Measurements from ENCODE around the gene P2RX3.
"Not testable (repeated sequence)": the region's sequence is repeated elsewhere in the genome, so short reads cannot be mapped to it uniquely, and the experiment has no call there.

P2RX3 gene

DNA sequence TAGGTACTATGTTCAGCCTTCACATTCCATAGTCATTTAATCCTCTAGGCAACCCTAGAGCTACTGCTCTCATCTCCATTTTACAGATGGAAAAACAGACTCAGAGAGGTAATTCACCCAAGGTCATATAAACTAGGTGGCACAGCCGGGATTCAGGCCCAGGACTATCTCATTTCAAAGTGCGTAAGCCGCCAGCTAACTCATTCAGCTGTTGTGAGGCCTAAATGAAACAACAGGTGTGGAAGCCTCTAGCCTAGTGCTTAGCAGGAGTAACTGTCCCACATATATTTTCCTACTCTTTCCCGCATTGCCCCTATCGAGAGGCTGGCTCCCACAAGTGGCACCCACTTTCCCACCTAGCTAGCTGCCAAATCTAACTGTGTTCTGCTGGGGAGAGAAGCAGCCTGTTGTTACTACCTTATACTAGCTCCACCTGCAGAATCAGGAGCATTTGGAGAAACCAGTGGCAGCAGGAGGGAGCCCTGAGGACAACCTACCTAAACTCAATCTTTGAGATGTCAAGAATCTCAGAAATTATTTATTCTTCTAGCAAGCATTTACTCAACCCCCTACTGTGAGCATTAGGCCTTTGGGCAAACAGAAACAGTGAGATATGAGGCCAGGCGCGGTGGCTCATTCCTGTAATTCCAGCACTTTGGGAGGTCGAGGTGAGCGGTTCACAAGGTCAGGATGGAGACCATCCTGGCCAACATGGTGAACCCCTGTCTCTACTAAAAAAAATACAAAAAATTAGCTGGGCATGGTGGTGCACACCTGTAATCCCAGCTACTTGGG is 21.9 kb downstream of the P2RX3 start:
- TF ChIP-seq, protein P1, sequence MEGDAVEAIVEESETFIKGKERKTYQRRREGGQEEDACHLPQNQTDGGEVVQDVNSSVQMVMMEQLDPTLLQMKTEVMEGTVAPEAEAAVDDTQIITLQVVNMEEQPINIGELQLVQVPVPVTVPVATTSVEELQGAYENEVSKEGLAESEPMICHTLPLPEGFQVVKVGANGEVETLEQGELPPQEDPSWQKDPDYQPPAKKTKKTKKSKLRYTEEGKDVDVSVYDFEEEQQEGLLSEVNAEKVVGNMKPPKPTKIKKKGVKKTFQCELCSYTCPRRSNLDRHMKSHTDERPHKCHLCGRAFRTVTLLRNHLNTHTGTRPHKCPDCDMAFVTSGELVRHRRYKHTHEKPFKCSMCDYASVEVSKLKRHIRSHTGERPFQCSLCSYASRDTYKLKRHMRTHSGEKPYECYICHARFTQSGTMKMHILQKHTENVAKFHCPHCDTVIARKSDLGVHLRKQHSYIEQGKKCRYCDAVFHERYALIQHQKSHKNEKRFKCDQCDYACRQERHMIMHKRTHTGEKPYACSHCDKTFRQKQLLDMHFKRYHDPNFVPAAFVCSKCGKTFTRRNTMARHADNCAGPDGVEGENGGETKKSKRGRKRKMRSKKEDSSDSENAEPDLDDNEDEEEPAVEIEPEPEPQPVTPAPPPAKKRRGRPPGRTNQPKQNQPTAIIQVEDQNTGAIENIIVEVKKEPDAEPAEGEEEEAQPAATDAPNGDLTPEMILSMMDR (IDR thresholded peaks at IDR 0.05; ENCODE audit: extremely low read depth, insufficient read depth, missing control alignments) = no peak
- DNase-seq (ENCODE audit: low spot score) = no peak
- in situ Hi-C loops (cut with MboI; ENCODE audit: low pct_unique_long_range_greater_than_20kb, low sequenced_read_pairs, unreplicated experiment) = loop anchor here (25.0 kb wide), 2 partner anchors 152 to 277 kb away; partner anchors contain the start of genes SLC43A1 and YPEL4

DNA sequence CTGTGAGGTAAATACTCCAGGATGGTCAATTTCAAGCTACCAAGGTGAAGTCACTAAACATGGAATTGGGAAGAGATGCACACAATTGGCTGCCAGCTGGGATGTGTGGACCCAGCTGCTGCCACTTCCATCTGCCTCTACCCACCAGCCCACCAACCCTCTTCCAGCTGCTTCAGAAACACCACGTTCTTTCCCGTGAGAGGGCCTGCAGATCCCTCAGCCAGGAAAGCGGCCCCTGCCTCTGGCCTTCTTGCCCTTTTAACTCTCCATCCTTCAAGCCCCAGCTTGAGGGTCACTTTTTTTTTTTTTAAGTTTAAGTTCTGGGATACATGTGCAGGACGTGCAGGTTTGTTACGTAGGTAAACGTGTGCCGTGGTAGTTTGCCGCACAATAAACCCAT is 22.8 kb downstream of the P2RX3 start:
- in situ Hi-C loops (cut with MboI; ENCODE audit: low pct_unique_long_range_greater_than_20kb, low sequenced_read_pairs, unreplicated experiment) = loop anchor here (25.0 kb wide), 2 partner anchors 151 to 276 kb away; partner anchors contain the start of genes SLC43A1 and YPEL4
- TF ChIP-seq, protein P1 (IDR thresholded peaks at IDR 0.05; ENCODE audit: extremely low read depth, insufficient read depth, missing control alignments) = no peak
- DNase-seq (ENCODE audit: low spot score) = no peak

DNA sequence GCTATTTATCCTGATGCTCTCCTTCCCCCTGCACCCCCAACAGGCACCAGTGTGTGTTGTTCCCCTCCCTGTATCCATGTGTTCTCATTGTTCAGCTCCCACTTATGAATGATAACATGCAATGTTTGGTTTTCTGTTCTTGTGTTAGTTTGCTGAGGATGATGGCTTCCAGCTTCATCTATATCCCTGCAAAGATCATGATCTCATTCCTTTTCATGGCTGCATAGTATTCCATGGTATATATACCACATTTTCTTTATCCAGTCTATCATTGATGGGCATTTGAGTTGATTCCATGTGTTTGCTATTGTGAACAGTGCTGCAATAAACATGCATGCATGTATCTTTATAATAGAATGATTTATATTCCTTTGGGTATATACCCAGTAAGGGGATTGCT is 23.3 kb downstream of the P2RX3 start:
- in situ Hi-C loops (cut with MboI; ENCODE audit: low pct_unique_long_range_greater_than_20kb, low sequenced_read_pairs, unreplicated experiment) = loop anchor here (25.0 kb wide), 2 partner anchors 151 to 276 kb away; partner anchors contain the start of genes SLC43A1 and YPEL4
- not testable (repeated sequence) for DNase-seq (ENCODE audit: low spot score)

DNA sequence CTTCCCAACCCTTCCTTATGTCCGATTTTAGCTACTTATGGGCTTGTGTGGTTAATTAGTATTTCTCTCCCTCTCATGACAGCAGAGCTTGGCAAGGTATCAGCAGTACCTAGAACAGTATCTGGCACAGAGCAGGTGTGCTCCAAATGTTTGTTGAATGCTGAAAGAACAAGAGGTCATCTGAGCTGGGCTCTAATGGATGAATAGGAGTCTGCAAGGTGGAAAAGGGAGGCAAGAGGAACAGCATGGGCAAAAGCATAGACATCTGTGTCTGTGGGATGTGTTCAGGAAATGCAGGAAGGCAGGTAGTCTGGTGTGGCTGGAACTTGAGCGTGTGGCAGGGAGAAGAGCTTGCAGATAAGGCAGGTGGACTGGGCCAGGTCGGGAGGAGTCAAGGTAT is 23.8 kb downstream of the P2RX3 start:
- in situ Hi-C loops (cut with MboI; ENCODE audit: low pct_unique_long_range_greater_than_20kb, low sequenced_read_pairs, unreplicated experiment) = loop anchor here (25.0 kb wide), 2 partner anchors 150 to 275 kb away; partner anchors contain the start of genes SLC43A1 and YPEL4
- TF ChIP-seq, protein P1 (IDR thresholded peaks at IDR 0.05; ENCODE audit: extremely low read depth, insufficient read depth, missing control alignments) = no peak
- DNase-seq (ENCODE audit: low spot score) = no peak

DNA sequence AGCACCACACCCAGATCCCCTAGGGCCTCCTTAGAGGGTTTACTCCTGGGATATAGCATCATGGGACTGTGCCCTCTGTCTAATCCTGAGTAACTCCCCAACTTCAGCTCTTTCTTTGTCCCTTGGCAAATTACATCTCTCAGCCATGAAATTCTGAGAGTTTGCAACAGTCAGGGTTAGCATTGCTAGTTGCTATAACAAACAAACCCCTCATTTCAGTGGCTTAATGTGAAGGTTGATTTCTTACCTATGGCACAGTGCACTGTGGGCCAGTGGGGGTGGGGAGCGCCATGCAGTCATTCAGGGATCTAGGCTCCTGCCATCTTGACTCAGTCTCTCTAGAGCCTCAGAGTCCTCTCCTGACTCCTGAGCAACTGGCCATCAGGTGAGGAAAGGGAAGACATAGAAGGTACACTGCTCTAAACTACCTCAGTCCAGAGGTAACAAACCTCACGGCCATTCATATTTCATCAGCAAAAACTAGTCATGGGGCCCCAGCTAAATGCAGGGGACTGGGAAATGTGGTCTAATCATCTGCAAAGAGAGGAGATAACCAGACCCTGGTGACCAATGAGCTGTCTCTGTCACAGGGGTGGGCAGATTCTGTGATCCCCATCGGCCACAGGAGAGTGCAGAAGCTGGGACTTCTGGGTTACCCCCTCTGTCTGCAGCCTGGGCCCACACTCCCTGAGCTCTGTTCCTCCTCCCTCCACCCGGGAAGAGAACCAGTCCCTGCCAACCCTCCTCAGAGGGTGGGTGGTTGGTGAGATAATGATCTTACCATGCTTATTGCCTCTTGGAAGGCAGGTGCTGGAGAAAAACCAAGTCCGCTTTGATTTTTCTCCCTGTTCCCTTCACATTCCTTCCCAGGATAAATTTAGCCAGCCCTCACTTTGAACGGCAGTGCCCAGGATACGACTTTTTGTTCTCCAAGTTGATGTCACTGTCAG is 25.3 kb downstream of the P2RX3 start:
- in situ Hi-C loops (cut with MboI; ENCODE audit: low pct_unique_long_range_greater_than_20kb, low sequenced_read_pairs, unreplicated experiment) = loop anchor here (25.0 kb wide), 2 partner anchors 149 to 274 kb away; partner anchors contain the start of genes SLC43A1 and YPEL4
- TF ChIP-seq, protein P1 (IDR thresholded peaks at IDR 0.05; ENCODE audit: extremely low read depth, insufficient read depth, missing control alignments) = no peak
- no peak for DNase-seq (ENCODE audit: low spot score)

DNA sequence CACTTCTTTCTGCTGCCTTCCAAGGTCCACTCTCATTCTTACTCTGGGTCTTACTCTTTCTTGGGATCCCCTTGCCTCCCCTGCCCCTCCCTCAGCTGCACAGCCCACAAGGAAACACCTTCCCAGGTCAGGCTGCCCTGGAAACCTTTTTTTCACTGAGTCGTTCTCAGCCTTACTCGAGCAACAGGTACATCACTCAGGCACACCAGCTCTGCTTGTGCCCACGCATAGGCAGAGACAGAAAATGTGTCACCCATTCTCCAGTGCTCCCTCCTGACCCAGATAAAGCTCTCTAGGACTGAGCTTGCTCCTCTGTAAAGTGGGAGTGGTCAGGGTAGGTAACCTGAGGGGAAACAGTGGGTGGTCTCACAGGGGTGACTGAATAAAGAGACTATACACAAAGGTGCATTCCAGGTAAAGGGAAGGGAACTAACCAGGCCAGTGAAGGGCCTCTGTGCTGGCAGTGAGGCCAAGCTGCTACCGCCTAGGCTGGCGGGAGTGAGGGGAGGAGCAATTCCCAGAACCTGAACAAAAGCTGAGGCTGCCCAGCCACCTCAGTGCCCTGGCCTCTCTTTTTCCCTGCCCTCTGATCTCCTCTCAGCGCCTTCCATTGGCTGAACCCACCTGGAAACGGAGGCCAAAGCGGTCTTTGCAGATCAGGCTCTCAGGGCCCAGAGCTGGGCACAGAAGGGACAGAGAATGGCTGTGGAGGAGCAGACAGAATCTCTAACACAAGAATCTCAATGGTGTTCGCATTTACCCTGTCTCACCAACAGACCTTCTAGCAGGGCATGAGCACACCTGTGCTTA is 26.9 kb downstream of the P2RX3 start:
- in situ Hi-C loops (cut with MboI; ENCODE audit: low pct_unique_long_range_greater_than_20kb, low sequenced_read_pairs, unreplicated experiment) = loop anchor here (25.0 kb wide), 2 partner anchors 147 to 272 kb away; partner anchors contain the start of genes SLC43A1 and YPEL4
- TF ChIP-seq, protein P1 (IDR thresholded peaks at IDR 0.05; ENCODE audit: extremely low read depth, insufficient read depth, missing control alignments) = no peak
- DNase-seq (ENCODE audit: low spot score) = no peak

Data from GM13977 (cell line).